GM19467 (cell line): ENCODE data around the gene EYS.

ENCODE experiments used
- ATAC-seq: cut with Tn5 transposase; IDR thresholded peaks from one replicate; pipeline ENCODE4 v1.9.1; 2021; ENCODE audit warnings: mild to moderate bottlenecking, moderate library complexity; ENCODE audit not compliant: unreplicated experiment

The EYS gene

GRCh38 chr6:64411226-64411625 lies 1295.8 kb downstream of the EYS start:
- no peak for ATAC-seq

- no peak for ATAC-seq
Observed at GRCh38 chr6:64409948-64410347, 1297.1 kb downstream of the EYS start.

- ATAC-seq = no peak
Observed at GRCh38 chr6:64404396-64404795, 1302.6 kb downstream of the EYS start.

GRCh38 chr6:64383277-64383676 lies 1323.7 kb downstream of the EYS start:
- no peak for ATAC-seq

GRCh38 chr6:64376394-64376793 lies 1330.6 kb downstream of the EYS start:
- ATAC-seq = no peak

- ATAC-seq = no peak
Observed at GRCh38 chr6:64357430-64357829, 1349.6 kb downstream of the EYS start.

- ATAC-seq = no peak
Observed at GRCh38 chr6:64347411-64347810, 1359.6 kb downstream of the EYS start.

GRCh38 chr6:64335195-64335594 lies 1371.8 kb downstream of the EYS start:
- no peak for ATAC-seq

GRCh38 chr6:64334636-64335035 lies 1372.4 kb downstream of the EYS start:
- no peak for ATAC-seq

GRCh38 chr6:64330694-64331307 lies 1376.2 kb downstream of the EYS start:
- no peak for ATAC-seq

GRCh38 chr6:64326939-64327338 lies 1380.1 kb downstream of the EYS start:
- no peak for ATAC-seq

- no peak for ATAC-seq
Observed at GRCh38 chr6:64325093-64325492, 1381.9 kb downstream of the EYS start.

- ATAC-seq = no peak
Observed at GRCh38 chr6:64310214-64310613, 1396.8 kb downstream of the EYS start.

GRCh38 chr6:64301307-64302236 lies 1405.5 kb downstream of the EYS start:
- no peak for ATAC-seq

- no peak for ATAC-seq
Observed at GRCh38 chr6:64299176-64299575, 1407.8 kb downstream of the EYS start.

- no peak for ATAC-seq
Observed at GRCh38 chr6:64294034-64294433, 1413.0 kb downstream of the EYS start.

- no peak for ATAC-seq
Observed at GRCh38 chr6:64293298-64293697, 1413.7 kb downstream of the EYS start.

- ATAC-seq = no peak
Observed at GRCh38 chr6:64290867-64291266, 1416.2 kb downstream of the EYS start.

GRCh38 chr6:64289931-64290330 lies 1417.1 kb downstream of the EYS start:
- no peak for ATAC-seq

- ATAC-seq = no peak
Observed at GRCh38 chr6:64288351-64288750, 1418.7 kb downstream of the EYS start.

- no peak for ATAC-seq
Observed at GRCh38 chr6:64281167-64281566, 1425.9 kb downstream of the EYS start.

GRCh38 chr6:64280569-64280968 lies 1426.5 kb downstream of the EYS start:
- ATAC-seq = no peak
